Mononuclear cell (primary cell): Measurements from ENCODE around the gene MGLL. TPM values are rescaled to one million over a fixed set of nuclear protein-coding genes. Genes with fewer than 3 reads are reported as not detected.

ENCODE experiments used
- H3K27me3 ChIP-seq: 2 replicates; pipeline ENCODE4 v1.6.0; 2011; ENCODE audit warnings: low read length, control low read depth; ENCODE audit not compliant: insufficient read depth
- H3K4me1 ChIP-seq: 2 replicates; pipeline ENCODE4 v1.5.1; 2011; ENCODE audit warnings: mild to moderate bottlenecking, low read length, control low read depth; ENCODE audit not compliant: insufficient read depth
- H3K4me3 ChIP-seq: 2 replicates; pipeline ENCODE4 v1.5.1; 2011; ENCODE audit warnings: mild to moderate bottlenecking, low read length, moderate library complexity
- H3K9me3 ChIP-seq: 2 replicates; pipeline ENCODE4 v1.5.1; 2011; ENCODE audit warnings: low read depth, mild to moderate bottlenecking, control low read depth, low read length
- total RNA-seq: library from RNA; depleted of rRNA; stranded (reverse); fragments of >200 nt; gene quantifications from one replicate; pipeline ENCODE4 v1.2.3, GENCODE V29; 2012

The MGLL gene
- total RNA-seq, 1 donor = 10.7 TPM

GRCh38 chr3:127760361-127760760 lies 62.0 kb downstream of the MGLL start:
- peaks cover 44% of the 10 kb centered on the region for H3K4me1 ChIP-seq
- no peaks in the 10 kb centered on the region for H3K9me3 ChIP-seq
- H3K27me3 ChIP-seq = no peaks in the 10 kb centered on the region
- H3K4me3 ChIP-seq = no peak overlapping the region

GRCh38 chr3:127759826-127760225 lies 62.5 kb downstream of the MGLL start:
- Histone ChIP-seq H3K4me1 (peaks cover 49% of the 10 kb centered on the region), H3K4me3 (no peak overlapping the region)

GRCh38 chr3:127758013-127758412 lies 64.3 kb downstream of the MGLL start:
- Histone ChIP-seq H3K4me3 (no peak overlapping the region), H3K9me3 (no peaks in the 10 kb centered on the region), H3K4me1 (peaks cover 55% of the 10 kb centered on the region), H3K27me3 (no peaks in the 10 kb centered on the region)

More at GRCh38 chr3:127759826-127760225, 62.5 kb downstream of the MGLL start:
- H3K27me3 ChIP-seq = no peaks in the 10 kb centered on the region
- H3K9me3 ChIP-seq = no peaks in the 10 kb centered on the region

GRCh38 chr3:127755305-127755681 lies 67.0 kb downstream of the MGLL start:
- no peaks in the 10 kb centered on the region for H3K9me3 ChIP-seq
- no peak overlapping the region for H3K4me3 ChIP-seq
- H3K4me1 ChIP-seq = peaks cover 41% of the 10 kb centered on the region
- H3K27me3 ChIP-seq = no peaks in the 10 kb centered on the region

- Histone ChIP-seq H3K9me3 (no peaks in the 10 kb centered on the region), H3K4me1 (peaks cover 47% of the 10 kb centered on the region), H3K27me3 (no peaks in the 10 kb centered on the region), H3K4me3 (no peak overlapping the region)
Measured at GRCh38 chr3:127754411-127755304, 67.7 kb downstream of the MGLL start.

GRCh38 chr3:127753898-127754410 lies 68.4 kb downstream of the MGLL start:
- no peaks in the 10 kb centered on the region for H3K27me3 ChIP-seq
- peaks cover 47% of the 10 kb centered on the region for H3K4me1 ChIP-seq
- H3K4me3 ChIP-seq = no peak overlapping the region
- H3K9me3 ChIP-seq = no peaks in the 10 kb centered on the region

GRCh38 chr3:127753338-127753737 lies 69.0 kb downstream of the MGLL start:
- Histone ChIP-seq H3K9me3 (no peaks in the 10 kb centered on the region), H3K4me1 (peaks cover 47% of the 10 kb centered on the region), H3K4me3 (no peak overlapping the region), H3K27me3 (no peaks in the 10 kb centered on the region)

- no peaks in the 10 kb centered on the region for H3K9me3 ChIP-seq
- H3K4me1 ChIP-seq = peaks cover 47% of the 10 kb centered on the region
- H3K4me3 ChIP-seq = no peak overlapping the region
- no peaks in the 10 kb centered on the region for H3K27me3 ChIP-seq
Measured at GRCh38 chr3:127751782-127752181, 70.5 kb downstream of the MGLL start.

- Histone ChIP-seq H3K27me3 (no peaks in the 10 kb centered on the region), H3K4me3 (no peak overlapping the region), H3K4me1 (peaks cover 44% of the 10 kb centered on the region), H3K9me3 (no peaks in the 10 kb centered on the region)
Measured at GRCh38 chr3:127751163-127751621, 71.1 kb downstream of the MGLL start.

- H3K27me3 ChIP-seq = no peaks in the 10 kb centered on the region
- H3K4me3 ChIP-seq = no peak overlapping the region
- no peaks in the 10 kb centered on the region for H3K9me3 ChIP-seq
- H3K4me1 ChIP-seq = peaks cover 37% of the 10 kb centered on the region
Measured at GRCh38 chr3:127750226-127751031, 71.9 kb downstream of the MGLL start.

- H3K27me3 ChIP-seq = no peaks in the 10 kb centered on the region
- H3K9me3 ChIP-seq = no peaks in the 10 kb centered on the region
- H3K4me3 ChIP-seq = no peak overlapping the region
- peaks cover 31% of the 10 kb centered on the region for H3K4me1 ChIP-seq
Measured at GRCh38 chr3:127749787-127750225, 72.5 kb downstream of the MGLL start.

- Histone ChIP-seq H3K9me3 (no peaks in the 10 kb centered on the region), H3K4me1 (peaks cover 26% of the 10 kb centered on the region), H3K4me3 (no peak overlapping the region), H3K27me3 (no peaks in the 10 kb centered on the region)
Measured at GRCh38 chr3:127749361-127749760, 73.0 kb downstream of the MGLL start.

GRCh38 chr3:127748754-127749327 lies 73.5 kb downstream of the MGLL start:
- H3K27me3 ChIP-seq = no peaks in the 10 kb centered on the region
- no peak overlapping the region for H3K4me3 ChIP-seq
- peaks cover 21% of the 10 kb centered on the region for H3K4me1 ChIP-seq
- H3K9me3 ChIP-seq = no peaks in the 10 kb centered on the region

GRCh38 chr3:127747751-127748521 lies 74.4 kb downstream of the MGLL start:
- Histone ChIP-seq H3K27me3 (no peaks in the 10 kb centered on the region), H3K4me1 (peaks cover 12% of the 10 kb centered on the region), H3K9me3 (no peaks in the 10 kb centered on the region), H3K4me3 (no peak overlapping the region)
